GM21737 (cell line): Measurements from ENCODE around the gene ABLIM1.

Source experiments
- ATAC-seq: cut with Tn5 transposase; IDR thresholded peaks from one replicate; pipeline ENCODE4 v1.9.1; 2021; ENCODE audit warnings: mild to moderate bottlenecking, moderate library complexity; ENCODE audit not compliant: unreplicated experiment

ABLIM1 gene

DNA sequence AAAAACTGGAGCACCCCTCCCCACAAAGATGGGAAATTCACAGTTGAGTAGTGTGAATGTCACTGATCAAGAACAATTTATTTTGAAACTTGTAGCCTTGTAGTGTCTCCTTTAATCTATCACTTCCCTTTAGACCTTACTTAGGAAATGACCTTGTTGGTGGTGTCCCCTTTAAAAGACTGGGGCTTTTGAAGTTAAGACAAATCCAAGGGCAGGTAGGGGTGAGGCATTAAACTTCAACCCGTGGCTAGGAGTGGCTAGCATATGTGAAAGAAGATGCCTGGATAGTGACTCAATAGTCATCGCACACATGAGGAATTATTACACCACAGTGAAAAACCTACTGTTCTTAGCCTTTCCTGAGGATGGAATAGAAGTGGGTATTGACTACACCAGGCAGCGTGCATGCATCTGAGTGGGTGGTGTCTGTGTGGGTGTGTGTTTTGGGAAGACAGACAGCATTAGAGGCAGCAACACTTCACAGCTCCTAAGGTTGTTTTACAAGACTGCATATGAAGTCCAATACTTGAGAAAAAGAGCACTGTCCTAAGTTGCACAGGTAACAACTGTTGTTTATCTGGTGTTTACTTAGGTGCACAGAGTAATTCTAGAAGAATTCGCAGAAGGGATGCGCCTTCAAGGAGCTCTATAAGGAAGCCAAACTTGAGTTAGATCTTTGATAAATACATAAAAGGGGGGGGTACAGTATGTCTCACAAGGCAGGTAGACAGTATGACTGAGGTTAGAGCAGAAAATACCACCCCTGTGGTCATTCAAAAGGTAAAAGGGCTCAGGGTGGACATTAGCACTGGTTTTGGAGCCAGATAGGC lies 32.9 kb downstream of the ABLIM1 start:
- ATAC-seq: no peak

DNA sequence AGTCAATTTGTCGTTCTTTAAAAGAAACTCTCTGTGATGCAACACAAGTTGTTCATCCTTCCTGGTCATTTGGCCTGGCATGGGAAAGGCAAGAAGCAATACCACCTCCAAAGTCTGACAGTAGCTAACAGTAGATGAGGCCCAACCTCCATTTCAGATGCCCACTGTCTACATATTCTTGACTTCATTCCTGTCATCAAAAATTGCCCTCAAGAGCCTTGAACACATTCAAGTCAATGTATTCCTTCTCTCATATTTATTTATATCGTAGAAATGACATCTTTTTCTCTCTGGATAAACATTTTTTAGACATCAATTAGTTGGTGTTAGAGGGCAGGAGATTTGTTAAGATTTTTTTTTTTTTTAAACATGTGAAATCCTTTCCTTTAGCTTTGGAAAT lies 33.7 kb downstream of the ABLIM1 start:
- ATAC-seq: no peak

DNA sequence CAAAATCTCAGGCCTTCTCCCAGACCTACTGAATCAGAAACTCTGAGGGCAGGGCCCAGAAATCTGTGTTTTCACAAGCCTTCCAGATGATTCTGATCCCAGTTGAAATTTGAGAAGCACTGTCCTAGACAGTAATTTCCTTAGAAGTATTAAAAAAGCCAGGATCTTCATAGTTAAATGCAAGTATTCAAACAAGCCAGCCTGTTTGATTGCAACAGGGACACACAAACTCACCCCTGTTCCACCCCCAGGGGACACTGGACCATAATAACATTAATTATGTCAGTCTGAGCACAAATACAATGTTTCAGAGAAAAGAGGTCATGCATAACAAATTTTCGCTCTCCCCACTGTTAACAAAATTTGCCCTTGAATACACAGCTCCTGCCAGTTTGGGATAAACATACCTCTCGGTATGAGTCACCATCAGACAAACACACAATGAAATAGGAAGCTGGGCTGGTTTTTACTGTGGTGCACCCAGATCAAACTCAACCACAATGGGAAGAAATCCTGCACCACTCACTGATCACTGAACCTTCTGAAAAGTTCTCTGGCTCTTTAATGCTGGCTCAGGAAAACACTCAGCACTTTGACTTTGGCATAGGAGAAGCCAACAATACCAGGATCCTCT lies 34.3 kb downstream of the ABLIM1 start:
- ATAC-seq: no peak

DNA sequence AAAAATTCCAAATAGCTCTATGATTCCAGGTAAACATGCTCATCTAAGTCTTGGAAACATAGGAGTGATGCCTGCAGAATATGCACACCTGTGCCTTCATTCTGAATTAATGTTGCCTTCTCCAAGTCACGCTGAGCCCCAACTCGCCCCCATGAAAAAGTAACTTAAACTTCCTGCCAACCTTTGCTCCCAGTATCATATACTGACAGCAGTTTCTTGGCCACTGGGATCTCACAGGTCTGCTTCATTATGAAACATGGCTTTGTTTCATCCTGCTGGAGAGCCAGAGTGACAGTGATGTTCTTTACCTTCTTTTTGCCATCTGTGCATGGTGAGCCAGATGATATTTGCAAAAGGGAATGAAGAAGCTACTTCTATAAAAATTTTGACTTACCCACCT lies 34.9 kb downstream of the ABLIM1 start:
- no peak for ATAC-seq

DNA sequence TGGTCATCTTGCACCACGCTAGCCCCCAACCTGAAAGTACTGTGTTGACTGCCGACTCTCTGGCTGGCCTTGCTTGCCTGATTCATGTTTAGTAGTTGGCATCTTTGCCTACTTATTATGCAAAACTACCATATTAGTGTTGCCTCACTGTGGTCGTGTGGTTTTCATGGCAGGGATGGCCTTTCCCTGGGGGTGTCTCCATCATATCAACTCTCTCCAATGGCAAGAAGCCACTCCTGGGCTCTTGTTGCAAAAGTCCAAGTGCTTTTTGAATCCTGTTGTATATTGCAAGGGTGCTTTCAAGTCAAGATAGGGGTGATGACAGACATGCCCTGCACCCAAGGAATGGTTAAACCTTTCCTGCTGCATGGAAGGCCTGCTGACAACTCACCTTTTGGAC lies 39.4 kb downstream of the ABLIM1 start:
- ATAC-seq: no peak

DNA sequence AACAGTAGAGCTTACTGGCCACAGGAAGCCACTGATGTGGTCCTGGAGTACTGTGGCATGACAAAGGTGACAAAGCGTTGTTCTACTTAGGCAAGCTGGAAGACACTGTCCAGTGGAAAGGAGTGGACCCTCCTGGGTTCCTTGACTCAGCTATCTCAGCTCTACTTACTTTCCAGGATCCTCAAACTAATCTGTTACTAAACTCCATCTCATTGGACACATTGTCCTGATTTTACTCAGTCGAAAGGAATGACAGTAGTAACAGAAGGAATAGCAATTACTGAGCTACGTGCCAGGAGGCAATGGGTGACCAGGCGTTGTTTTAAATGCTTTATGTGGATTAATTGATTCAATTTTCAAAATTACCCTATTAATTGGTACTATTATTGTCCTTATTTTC lies 41.6 kb downstream of the ABLIM1 start:
- ATAC-seq: no peak

DNA sequence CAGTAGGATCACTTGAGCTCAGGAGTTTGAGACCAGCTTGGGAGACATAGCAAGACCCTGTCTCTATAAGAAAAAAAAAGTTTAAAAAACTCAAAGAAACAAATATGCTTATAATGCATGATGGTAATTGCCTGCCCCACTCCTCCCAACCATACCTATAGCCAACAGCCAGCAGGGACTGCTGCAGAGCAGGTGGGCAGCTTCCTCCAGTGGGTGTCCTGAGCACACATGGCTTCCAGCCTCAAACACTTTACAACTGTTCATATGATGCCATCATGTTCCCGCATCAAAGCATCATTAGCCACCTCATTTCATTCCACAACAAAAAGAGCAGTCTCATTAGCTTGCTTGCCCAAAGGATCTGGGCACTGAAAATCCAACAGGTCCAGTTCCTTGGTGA lies 42.0 kb downstream of the ABLIM1 start:
- ATAC-seq: no peak

DNA sequence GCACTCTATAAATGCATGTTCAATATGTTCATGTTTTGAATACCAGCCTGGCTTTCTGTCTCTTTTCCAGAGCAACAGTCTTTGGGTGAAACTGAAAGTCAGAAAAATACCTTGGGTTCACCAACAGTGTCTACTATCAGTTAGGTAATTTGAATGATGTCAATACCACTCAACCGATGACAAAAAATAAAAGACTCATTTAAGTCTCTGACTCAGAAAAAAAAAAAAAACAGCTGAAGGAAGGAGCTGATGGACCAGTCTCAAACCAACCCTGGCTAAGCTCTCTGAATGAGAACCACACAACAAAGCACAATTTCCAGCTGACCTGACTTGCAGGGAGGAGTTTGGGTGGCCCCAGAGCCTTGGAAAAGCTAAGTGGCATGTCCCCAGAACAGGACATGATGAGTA lies 42.5 kb downstream of the ABLIM1 start:
- peak; percentile 90 for ATAC-seq

DNA sequence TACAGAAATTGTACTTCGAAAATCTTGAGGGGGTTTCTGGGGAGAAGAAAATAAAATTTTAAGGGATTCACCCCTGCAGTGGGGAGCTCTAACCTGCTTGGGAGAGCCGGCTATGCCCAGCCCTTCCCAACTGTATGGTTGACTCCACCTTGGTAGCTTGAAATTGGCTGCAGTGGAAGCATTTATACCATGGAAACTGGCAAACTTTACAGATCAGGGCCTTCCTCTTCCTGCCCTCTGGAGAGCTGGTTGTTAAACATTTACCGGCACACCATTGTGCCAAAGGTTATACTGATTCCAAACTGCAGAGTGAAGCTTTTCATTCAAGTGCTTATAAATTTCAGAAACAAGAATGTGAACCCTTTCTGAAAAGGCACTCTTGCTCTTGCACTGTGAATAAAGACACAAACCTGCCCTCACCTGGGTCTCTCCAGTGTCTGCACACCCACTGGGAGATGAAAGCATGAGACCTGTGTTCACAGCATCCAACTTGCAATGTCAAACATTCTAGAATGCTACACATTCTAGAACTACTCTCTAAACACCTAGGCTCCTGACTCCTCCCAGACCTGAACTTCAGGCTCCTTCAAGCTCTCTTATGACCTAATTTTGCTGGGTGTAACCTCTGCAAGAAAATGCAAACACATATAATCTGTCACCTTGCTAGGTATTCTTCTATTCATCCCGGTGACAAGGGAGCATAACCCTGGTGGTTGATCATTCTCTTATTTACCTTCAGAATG lies 44.7 kb downstream of the ABLIM1 start:
- ATAC-seq: no peak

DNA sequence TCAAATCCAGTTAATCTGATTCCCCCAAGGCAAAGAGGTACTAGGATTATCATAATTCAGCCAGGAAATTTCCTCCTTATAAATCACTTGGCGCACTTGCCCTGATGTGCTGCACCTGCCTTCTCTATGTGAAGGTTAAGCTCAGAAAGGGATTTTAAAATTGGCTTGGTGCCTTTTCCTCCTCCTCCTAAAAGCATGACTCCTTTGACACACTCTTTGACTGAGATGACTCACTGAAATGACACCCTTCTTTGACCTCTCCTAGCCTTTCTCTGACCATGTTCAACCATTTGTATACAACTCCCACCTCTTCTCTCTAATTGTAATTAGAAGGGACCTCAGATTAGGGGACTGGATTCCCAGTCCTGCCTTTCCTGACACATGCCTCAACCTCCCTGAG lies 46.5 kb downstream of the ABLIM1 start:
- ATAC-seq: no peak

DNA sequence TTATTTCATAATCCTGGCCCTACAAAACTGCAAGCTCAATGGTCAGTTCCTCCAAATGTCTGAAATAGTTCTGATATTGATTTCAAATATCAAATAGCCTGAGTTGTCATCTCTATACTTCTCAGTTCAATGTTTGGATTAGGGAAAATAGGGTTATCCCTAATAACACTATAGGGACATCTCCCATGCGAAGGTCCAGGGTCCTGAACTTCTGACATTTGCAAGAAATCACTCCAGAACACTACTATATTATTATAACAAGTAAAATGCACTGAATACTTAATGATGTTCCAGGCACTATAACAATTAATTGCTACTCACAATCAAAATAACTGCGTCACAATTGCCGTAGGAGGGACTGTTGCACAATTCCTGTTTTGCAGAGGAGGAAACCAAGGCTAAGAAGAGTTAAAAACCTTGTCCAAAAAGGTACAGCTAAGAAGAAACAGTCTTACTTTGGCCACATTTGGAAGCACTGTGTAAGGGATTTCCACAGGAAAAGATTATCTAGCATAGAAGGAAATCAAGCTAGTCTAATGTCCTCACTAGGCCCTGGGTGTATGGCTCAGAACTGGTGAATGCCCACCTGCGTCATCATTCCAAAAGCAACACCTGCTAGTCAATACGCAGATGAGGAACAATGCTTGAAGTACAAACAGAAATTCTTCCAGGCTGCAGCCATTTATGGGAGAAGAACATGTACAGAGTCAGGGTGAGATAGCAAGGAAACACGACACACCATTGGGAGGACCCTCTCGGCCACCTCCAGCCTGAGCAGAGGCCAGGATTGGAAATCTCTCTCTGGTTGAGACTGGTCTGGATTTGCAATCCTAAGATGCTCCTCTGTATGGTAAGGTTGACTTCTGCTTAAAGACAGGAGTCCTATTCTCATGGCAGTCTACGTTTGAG lies 48.3 kb downstream of the ABLIM1 start:
- no peak for ATAC-seq

DNA sequence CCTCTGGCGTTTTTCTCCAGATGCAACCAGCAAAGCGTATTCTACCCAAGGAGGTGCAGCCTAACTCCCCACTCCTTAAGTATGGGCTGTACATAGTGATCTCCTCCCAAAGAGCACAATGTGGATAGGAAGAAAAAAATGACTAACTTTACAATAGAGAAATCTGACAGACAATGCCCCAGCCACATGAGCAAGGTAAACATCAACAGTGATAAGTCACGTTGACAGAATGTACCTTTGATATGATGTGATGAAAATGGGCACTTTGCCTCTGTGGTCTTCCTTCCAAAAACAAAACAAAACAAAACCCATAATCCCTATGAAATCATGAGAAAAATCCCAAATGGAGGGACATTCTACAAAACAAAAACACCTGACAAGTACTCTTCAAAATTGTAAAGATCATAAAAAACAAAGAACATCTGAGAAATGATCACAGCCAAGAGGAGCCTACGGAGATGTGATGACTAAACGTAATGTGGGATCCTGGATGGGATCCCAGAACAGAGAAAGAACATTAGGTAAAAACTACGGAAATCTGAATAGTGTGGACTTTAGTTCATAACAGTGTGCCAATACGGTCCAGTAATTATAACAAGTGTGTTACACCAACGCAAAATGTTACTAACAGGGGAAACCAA lies 50.6 kb downstream of the ABLIM1 start:
- ATAC-seq: no peak

DNA sequence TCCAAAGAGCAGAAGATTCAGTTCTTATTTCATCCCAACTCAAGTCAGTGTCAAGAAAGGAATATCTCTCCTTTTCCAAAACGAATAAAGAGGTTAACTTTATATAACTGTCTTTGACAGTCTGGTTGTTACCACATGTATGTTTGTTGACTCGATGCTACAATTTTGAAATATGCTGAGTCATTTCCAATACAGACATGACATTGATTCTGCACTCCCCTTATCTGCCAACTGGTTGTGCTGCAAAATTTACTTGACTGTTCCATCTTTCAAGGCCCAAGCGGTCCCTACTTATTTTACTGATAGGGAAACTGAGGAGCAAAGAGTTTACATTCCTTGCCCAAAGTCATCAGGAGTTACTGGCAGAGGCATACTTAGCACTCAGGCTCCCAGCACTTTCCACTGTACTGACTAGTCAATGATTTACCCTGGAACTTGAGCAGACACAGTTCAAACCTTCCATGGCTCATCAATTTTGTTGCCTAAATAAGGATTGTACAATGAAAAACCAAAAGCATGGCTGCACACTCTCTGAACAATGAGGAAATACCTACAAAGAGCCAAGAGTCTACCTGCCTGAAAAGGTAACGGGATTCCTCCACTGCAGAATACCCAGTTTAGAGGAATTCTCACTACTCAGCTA lies 52.8 kb downstream of the ABLIM1 start:
- ATAC-seq: peak; percentile 60

DNA sequence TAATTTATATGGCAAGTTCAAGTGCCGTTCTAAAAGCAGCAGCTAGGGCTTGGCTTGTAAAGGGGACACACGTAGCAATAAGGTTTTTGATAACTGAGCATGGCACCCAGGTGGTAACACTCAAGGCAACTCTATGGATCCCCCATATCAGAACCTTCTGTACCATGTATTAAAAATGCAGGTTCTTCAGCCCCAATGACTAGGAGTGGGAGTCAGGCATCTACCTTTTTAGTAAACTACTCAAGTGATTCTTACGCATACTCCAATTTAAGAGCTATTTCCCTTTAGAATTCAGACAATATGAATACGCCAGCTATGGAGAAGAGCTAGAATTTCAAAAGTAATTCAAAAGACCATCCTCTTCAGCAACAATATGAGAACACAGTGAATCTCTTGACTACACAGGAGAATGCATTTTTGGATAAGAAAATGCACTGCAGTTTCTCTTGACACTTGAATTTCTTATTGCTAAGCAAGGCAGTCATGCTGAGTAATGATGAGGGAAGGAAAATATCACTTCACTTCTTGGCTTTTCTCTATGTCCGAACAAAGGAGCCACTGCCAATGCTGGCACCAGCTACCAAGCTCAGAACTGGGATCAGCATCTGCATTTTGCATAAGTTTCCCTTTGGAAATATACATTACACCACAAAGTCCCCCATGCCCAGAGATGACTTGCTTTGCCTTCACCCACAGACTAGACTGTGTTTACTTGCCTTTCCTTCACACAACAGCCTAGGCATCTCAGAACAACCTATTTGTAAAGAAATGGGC lies 53.5 kb downstream of the ABLIM1 start:
- no peak for ATAC-seq

DNA sequence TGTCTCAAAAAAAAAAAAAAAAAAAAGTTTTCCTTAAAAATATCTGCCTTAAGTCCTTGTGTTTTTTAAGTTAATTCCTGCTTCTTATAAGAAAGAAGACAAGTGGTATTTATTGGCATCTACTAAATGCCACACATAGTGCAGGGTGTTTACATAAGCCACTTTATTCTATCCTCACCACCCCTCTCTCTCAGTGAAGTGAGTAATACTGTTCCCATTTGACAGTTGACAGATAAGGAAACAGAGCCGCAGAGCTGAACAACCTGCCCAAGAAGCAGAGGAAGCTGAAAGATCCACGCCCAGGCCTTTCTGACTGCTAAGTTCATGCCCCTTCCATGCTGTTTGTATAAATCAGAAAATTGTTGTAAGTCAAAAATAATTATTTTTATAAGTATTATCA lies 54.1 kb downstream of the ABLIM1 start:
- ATAC-seq: no peak

DNA sequence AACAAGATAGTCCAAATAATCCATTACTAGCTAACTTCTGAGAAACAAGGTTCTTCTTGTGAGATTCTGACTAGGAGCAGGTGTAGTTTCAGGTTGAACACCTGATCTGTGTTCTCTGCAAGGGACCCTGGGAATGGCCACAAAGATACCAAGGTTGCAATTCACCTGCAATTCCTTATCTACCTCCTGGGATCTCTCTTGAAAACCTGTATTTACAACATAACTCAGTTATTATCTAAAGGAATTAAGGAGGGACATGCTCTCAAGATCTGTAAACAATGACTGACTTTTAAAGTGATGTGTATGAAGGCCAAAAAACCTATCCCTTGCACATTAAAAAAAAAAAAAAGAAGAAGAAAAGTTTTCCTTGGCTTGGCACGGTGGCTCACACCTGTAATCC lies 54.8 kb downstream of the ABLIM1 start:
- no peak for ATAC-seq

DNA sequence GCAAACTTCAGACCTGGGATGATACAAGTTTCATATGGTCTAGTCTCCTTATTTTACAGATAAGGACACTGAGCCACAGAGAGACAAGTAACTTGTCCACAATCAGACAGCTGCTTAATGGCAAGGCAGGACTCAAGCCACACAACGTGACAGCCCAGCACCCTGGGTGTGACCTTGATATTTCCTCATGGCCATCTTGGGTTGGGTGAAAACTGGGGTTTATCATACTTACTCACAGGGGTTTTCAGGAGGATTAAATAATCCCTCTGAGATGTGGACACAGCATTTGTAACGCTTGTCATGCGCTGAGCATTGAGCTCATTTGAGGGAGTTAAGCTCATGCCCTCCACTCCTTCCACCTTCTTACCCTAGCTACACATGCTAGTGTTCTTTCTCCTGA lies 58.0 kb downstream of the ABLIM1 start:
- no peak for ATAC-seq

DNA sequence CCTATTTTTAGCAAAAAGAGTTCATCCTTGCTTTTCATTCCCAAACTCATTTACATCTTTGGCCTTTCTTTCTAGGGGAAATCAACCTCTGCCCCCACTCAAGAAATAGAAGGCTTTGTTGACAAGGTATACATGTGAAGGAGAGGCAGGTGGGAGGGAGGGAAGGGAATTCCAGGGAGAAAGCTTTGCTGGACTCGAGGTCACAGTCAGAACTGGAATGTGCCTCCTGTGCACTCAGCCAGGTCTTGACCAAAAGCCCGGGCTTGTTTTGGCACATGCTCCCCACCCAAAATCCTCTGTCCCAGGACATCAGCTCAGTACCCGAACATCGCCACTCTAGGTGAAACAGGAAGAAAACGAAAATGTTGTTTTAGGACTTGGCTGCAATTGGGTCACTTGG lies 61.3 kb downstream of the ABLIM1 start:
- no peak for ATAC-seq

DNA sequence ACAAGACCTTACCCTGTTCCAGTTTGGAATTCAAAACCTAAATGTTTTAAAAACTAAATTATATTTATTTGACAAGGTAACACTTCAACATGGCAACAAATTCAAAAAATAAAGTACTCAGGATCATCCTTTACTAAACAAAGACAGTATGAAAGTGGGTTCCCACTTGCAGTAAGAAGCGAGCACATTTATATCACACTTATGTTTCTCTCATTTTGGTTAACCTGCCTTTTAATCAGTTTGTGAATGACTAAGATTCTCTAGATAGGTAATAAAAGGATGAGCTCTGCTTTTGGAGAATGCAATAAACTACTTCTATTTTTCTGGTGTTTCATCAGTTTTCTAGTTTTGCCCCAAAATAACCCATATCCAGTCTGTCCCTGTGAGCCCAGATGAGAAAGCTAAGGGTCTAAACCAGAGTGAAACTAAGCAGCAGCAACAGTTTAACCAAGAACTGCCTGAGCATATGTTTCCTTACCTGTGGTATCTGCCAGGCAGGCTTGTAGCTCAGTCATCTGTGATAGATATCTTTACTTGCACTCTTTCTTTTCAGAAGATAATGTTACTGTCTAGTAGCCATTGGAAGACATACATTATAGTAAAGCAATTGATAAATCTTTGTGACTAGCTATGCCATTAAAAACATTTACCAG lies 64.1 kb downstream of the ABLIM1 start:
- no peak for ATAC-seq
